GM21529 (cell line): Measurements from ENCODE around the gene PRDM16.
"Not testable (repeated sequence)": the region's sequence is repeated elsewhere in the genome, so short reads cannot be mapped to it uniquely, and the experiment has no call there.

Source experiments
- ATAC-seq: cut with Tn5 transposase; IDR thresholded peaks from one replicate; pipeline ENCODE4 v1.9.1; 2021; ENCODE audit not compliant: unreplicated experiment

PRDM16 gene

GRCh38 chr1:3159121-3159520, 90.1 kb downstream of the PRDM16 start:
- no peak for ATAC-seq

- ATAC-seq = no peak
Observed at GRCh38 chr1:3159996-3160395, 91.0 kb downstream of the PRDM16 start.

GRCh38 chr1:3160647-3161145, 91.7 kb downstream of the PRDM16 start:
- ATAC-seq = no peak

- no peak for ATAC-seq
Observed at GRCh38 chr1:3161176-3161840, 92.3 kb downstream of the PRDM16 start.

GRCh38 chr1:3162322-3162882, 93.4 kb downstream of the PRDM16 start:
- no peak for ATAC-seq

- no peak for ATAC-seq
Observed at GRCh38 chr1:3163356-3163755, 94.4 kb downstream of the PRDM16 start.

- ATAC-seq = no peak
Observed at GRCh38 chr1:3164671-3165070, 95.7 kb downstream of the PRDM16 start.

GRCh38 chr1:3165189-3165588, 96.2 kb downstream of the PRDM16 start:
- ATAC-seq = not testable (repeated sequence)

- ATAC-seq = no peak
Observed at GRCh38 chr1:3166206-3166918, 97.4 kb downstream of the PRDM16 start.

GRCh38 chr1:3167255-3167654, 98.3 kb downstream of the PRDM16 start:
- no peak for ATAC-seq

GRCh38 chr1:3168678-3169077, 99.7 kb downstream of the PRDM16 start:
- no peak for ATAC-seq

GRCh38 chr1:3169665-3170356, 100.8 kb downstream of the PRDM16 start:
- no peak for ATAC-seq

GRCh38 chr1:3170561-3171453, 101.8 kb downstream of the PRDM16 start:
- no peak for ATAC-seq

GRCh38 chr1:3171761-3172160, 102.8 kb downstream of the PRDM16 start:
- no peak for ATAC-seq

- ATAC-seq = no peak
Observed at GRCh38 chr1:3172431-3173380, 103.7 kb downstream of the PRDM16 start.

- ATAC-seq = no peak
Observed at GRCh38 chr1:3173381-3173980, 104.5 kb downstream of the PRDM16 start.

- no peak for ATAC-seq
Observed at GRCh38 chr1:3174487-3175247, 105.7 kb downstream of the PRDM16 start.

GRCh38 chr1:3175486-3175885, 106.5 kb downstream of the PRDM16 start:
- no peak for ATAC-seq
